Panc1 (cell line): ENCODE data around the gene PTK7. TPM values are rescaled to one million over a fixed set of nuclear protein-coding genes. Genes with fewer than 3 reads are reported as not detected.

Experiments used
- ATAC-seq: fragments of 200-7000 bp; cut with Tn5 transposase; 2 replicates; pipeline ENCODE4 v1.9.1; 2020; ENCODE audit warnings: mild to moderate bottlenecking, moderate library complexity
- BruUV-seq: library from RNA; stranded (reverse); fragments of 400-500 nt; replicated peaks from 2 replicates; lab custom pipeline; 2021; lab: Mats Ljungman, UMichigan
- CTCF ChIA-PET: fragments of 300-600 bp; sonication (Branson Sonifier 250); formaldehyde crosslinking; loops from one replicate; lab custom pipeline; 2022; ENCODE audit warnings: antibody characterized with exemption; lab: Charles Lee
- POLR2A ChIA-PET: fragments of 300-600 bp; sonication (Branson Sonifier 250); formaldehyde crosslinking; loops from one replicate; lab custom pipeline; 2022; ENCODE audit warnings: antibody characterized with exemption; lab: Charles Lee
- DNase-seq: peaks from one replicate; pipeline ENCODE4 v3.0.0-alpha.2; 2010; ENCODE audit warnings: low read depth, low spot score
- H3K27ac ChIP-seq: 2 replicates; pipeline ENCODE4 v1.5.1; 2011; ENCODE audit warnings: mild to moderate bottlenecking, low read length, inconsistent platforms
- H3K27me3 ChIP-seq: fragments of 200-500 bp; sonication (Bioruptor generic); 2 replicates; pipeline ENCODE4 v1.6.0; 2014; ENCODE audit warnings: low read length, inconsistent platforms; ENCODE audit not compliant: control insufficient read depth, insufficient read depth
- H3K36me3 ChIP-seq: fragments of 200-500 bp; sonication (Bioruptor generic); 2 replicates; pipeline ENCODE4 v1.5.1; 2014; ENCODE audit warnings: inconsistent platforms, mild to moderate bottlenecking, low read length, moderate library complexity; ENCODE audit not compliant: control insufficient read depth, insufficient read depth
- H3K4me1 ChIP-seq: 2 replicates; pipeline ENCODE4 v1.5.1; 2011; ENCODE audit warnings: inconsistent platforms, mild to moderate bottlenecking, low read length, moderate library complexity; ENCODE audit not compliant: control insufficient read depth, insufficient read depth
- H3K4me3 ChIP-seq, 2 experiments: 2 replicates each; pipeline ENCODE4 v1.5.1; 2011 to 2012; ENCODE audit warnings: low read depth in 2 of 2, low read length in 2 of 2, mild to moderate bottlenecking in 2 of 2, inconsistent platforms in 1 of 2, moderate library complexity in 1 of 2
- H3K9me3 ChIP-seq: fragments of 200-500 bp; sonication (Bioruptor generic); 2 replicates; pipeline ENCODE4 v1.5.1; 2014; ENCODE audit warnings: low read depth, mild to moderate bottlenecking, inconsistent platforms, low read length, moderate library complexity; ENCODE audit not compliant: control insufficient read depth, insufficient read depth
- CTCF ChIP-seq: fragments of 450-650 bp; IDR thresholded peaks from 2 replicates; pipeline ENCODE4 v1.5.1; 2017; ENCODE audit warnings: mild to moderate bottlenecking
- POLR2AphosphoS5 ChIP-seq: IDR thresholded peaks from 2 replicates; pipeline ENCODE4 v1.6.1; 2012; ENCODE audit warnings: mild to moderate bottlenecking, low read depth, low read length, moderate library complexity
- REST ChIP-seq, 2 experiments: IDR thresholded peaks; 2 replicates each; pipeline ENCODE4 v1.6.1; 2011 to 2012; ENCODE audit warnings: low read depth in 2 of 2, control low read depth in 1 of 2, low read length in 1 of 2, mild to moderate bottlenecking in 1 of 2, moderate library complexity in 1 of 2; ENCODE audit not compliant: insufficient read depth in 1 of 2
- SIN3A ChIP-seq: IDR thresholded peaks from 2 replicates; pipeline ENCODE4 v1.6.1; 2012; ENCODE audit warnings: low read depth, mild to moderate bottlenecking, low read length, moderate library complexity, borderline replicate concordance; ENCODE audit not compliant: insufficient read depth
- TCF7L2 ChIP-seq: IDR thresholded peaks from 2 replicates; pipeline ENCODE4 v1.6.1; 2011; ENCODE audit warnings: mild to moderate bottlenecking, low read depth, low read length, inconsistent platforms
- in situ Hi-C: cut with HindIII; loops from 2 replicates; pipeline ENCODE4 v1.10.0; 2016; ENCODE audit warnings: low sequenced_read_pairs, low pct_unique_long_range_greater_than_20kb
- intact Hi-C: fragments of 100-400 bp; cut with micrococcal nuclease; formaldehyde crosslinking; loops from one replicate; pipeline ENCODE4 v1.10.0; 2022; ENCODE audit not compliant: unreplicated experiment
- total RNA-seq: library from RNA; stranded (reverse); gene quantifications from one replicate; pipeline ENCODE4 v1.2.1, GENCODE V29; 2021; ENCODE audit not compliant: unreplicated experiment

Gene PTK7
- total RNA-seq, 1 experiment from 2014 or later = 240 TPM

- H3K4me3 ChIP-seq = no peak overlapping the region
- TF ChIP-seq REST (IDR thresholded peaks at IDR 0.05; ENCODE audit: insufficient read depth in 1 of 2, low read depth in 2 of 2, low read length in 1 of 2) (no peak), SIN3A (no peak), TCF7L2 (no peak)
- intact Hi-C loops = no loop called here
- H3K27ac ChIP-seq = 0 out of 2 replicates have a peak overlapping the region, but pooled peaks have one; percentile 27
- peaks cover 56% of the 10 kb centered on the region for H3K4me1 ChIP-seq
- H3K9me3 ChIP-seq = no peaks in the 10 kb centered on the region
- DNase-seq (no peak), ATAC-seq (no peak)
- in situ Hi-C loops = no loop called here
- no TSS peak for BruUV-seq
- POLR2A ChIA-PET = no interaction called here
- CTCF ChIA-PET = interaction anchor here (0.6 kb wide), 1 partner anchor 56 kb away, joined by 4 read pairs; no protein-coding TSS in a partner anchor
- no peaks in the 10 kb centered on the region for H3K27me3 ChIP-seq
- H3K36me3 ChIP-seq = no peaks in the 10 kb centered on the region
These were observed 47.6 kb downstream of the PTK7 start for GRCh38 chr6:43123461-43124314.

DNA sequence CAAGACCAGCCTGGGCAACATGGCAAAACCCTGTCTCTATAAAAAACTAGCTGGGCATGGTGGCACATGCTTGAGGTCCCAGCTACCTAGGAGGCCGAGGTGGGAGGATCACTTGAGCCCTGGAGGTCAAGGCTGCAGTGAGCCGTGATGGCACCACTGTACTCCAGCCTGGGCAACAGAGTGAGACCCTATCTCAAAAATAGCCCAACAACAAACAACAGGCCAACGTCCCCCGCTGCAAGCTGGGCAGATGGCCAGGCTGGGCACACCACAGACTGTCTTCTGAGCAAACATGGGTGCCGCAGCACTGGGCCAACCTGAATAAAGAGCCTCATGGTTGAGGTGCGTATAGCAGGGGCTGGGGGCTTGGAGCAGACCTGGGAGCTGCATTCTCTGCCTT, 48.4 kb downstream of the PTK7 start:
- in situ Hi-C loops (no loop called here), intact Hi-C loops (no loop called here)
- Histone ChIP-seq H3K27ac (0 out of 2 replicates have a peak overlapping the region, but pooled peaks have one; percentile 27), H3K4me1 (peaks cover 62% of the 10 kb centered on the region), H3K9me3 (no peaks in the 10 kb centered on the region), H3K27me3 (no peaks in the 10 kb centered on the region), H3K36me3 (no peaks in the 10 kb centered on the region), H3K4me3 (no peak overlapping the region)
- DNase-seq (no peak), ATAC-seq (no peak)
- CTCF ChIA-PET = interaction anchor here (0.6 kb wide), 1 partner anchor 57 kb away, joined by 4 read pairs; no protein-coding TSS in a partner anchor
- POLR2A ChIA-PET = interaction anchor here (0.6 kb wide), 1 partner anchor 33 kb away, joined by 4 read pairs; no protein-coding TSS in a partner anchor
- no TSS peak for BruUV-seq
- TF ChIP-seq REST (IDR thresholded peaks at IDR 0.05; ENCODE audit: insufficient read depth in 1 of 2, low read depth in 2 of 2, low read length in 1 of 2) (no peak), SIN3A (no peak), POLR2AphosphoS5 (no peak), TCF7L2 (no peak), CTCF (no peak)
